ENCODE measurements around the gene DENND2A.
A peak's percentile ranks its signal among the peaks of the same experiment; 100 is the strongest.

Gene DENND2A

DNA sequence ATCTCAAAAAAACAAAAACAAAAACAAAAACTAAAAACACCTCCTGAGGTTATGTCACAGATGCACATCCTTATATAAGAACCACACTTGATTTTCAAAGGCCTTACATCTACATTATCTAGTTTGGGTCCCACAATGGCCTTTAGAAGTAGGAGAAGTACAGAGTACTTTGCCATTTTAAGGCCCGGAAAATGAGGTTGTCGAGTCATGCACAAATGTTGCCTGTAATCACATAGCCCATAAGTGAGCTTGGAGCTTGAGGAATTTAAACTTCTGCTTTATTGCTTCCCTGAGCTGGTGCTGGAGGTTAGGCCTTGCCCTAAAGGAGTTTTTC is 151.6 kb downstream of the DENND2A start:
- no peak for DNase-seq

DNA sequence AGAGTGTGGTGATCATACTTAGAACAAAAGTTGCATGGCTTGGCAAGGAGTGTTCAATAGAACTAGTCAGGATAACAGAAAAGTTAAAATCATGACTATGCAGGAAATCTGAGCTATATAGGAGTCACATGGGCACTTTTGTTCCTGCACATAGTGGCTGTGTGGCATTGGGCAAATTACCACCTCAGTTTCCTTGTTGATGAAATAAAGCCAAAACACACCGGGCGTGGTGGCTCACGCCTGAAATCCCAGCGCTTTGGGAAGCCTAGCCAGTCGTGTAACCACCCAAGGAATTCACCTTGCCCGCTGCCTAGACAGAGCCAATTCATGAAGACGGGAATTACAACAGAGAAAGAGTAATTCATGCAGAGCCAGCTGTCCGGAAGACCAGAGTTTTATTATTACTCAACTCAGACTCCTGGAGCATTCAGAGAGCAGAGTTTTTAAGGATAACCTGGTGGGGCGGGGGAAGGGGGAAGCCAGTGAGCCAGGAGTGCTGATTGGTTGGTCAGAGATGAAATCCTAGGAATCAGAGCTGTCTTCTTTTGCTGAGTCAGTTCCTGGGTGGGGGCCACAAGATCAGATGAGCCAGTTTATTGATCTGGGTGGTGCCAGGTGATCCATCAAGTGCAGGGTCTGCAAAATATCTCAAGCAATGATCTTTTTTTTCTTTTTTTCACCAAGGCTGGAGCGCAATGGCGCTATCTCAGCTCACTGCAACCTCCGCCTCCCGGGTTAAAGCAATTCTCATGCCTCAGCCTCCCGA is 154.9 kb downstream of the DENND2A start:
- no peak for DNase-seq

DNA sequence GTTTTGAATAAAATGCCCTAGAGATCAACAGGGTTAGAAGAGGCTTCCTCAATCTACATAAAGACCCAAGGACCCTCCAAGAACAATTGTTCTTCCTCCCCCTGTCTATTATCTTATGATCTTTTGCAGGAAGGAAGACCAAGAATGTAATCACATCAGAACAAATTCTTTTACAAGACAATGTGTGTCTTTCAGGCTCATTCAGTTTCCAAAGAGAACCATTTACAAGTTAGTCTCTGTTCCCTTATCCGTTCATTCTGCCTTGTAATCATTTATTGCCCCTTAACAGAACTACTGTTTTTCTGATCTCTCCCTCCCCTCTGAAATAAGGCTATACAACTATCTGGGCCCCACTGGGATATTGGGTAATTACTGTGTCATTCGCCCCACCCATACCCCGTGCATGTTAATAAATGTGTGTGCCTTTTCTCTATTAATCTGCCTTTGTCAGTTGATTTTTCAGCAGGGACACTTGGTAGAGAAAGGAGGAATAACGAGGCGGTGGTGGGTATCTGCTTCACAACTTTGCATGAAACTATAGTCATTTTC is 155.6 kb downstream of the DENND2A start:
- DNase-seq = no peak

DNA sequence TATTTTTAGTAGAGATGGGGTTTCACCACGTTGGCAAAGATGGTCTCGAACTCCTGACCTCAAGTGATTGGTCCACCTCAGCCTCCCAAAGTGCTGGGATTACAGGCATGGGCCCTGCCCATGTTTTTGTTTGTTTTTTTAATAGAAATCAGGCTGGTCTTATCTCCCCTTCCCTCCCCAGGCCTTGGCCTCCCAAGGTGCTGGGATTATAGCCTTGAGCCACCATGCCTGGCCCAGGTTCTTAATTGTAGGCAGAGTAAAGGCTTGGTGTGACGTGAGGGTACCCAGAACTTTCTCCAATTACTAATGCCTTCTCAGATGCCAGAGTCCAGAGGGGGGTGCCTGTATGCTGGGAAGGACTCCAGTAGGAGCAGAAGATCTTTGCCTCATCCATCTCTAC is 156.1 kb downstream of the DENND2A start:
- no peak for DNase-seq

DNA sequence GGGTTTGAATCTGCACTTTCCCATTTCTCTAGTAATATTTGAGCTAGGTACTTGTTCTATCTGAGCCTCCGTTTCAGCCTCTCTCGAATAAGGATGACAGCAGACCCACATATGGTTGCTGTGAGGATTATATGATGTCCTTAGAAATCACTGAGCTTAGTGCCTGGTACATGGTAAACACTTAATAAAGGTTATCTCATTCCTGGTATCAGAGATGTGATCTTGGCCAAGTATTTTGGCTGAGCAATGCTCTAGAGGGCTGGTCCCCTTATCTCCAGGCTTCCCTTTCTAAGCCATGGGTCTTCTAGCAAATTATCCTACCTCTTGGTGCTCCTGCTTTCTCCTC is 160.9 kb downstream of the DENND2A start:
- DNase-seq = no peak

DNA sequence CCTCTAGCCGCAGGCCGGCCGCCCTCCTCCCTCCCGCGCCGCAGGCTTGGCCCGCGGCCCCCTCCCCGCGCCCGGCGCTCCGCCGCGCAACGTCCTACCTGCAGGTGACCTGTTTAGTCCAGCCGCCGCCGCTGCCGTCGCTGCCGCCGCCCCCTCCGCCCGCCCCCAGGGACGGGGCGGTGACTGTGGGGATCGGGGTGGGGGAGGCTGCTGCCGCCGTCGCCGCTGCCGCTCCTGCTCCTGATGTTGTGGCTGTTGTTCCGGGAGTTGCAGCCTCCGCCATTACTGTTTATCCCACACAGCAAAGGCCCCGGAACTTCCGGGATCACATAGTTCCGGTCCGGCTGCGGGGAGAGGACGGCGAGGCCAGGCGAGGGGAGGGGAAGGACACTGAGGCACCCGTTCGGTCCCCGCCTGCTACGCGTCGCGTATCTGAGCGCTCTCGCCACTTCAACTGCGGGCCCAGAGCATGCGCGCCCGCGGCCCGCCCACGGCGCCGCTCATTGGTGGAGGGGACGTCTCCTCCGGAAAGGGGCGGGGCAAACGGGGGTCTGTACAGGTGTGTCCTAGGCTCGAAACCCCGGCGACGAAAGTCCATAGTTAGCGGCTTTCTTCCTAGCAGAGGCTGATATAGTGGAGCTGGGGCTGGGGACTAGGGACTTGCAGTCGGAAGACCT is 161.4 kb downstream of the DENND2A start, which contains the start of gene MKRN1:
Gene MKRN1 (minus strand): TSS at position 444 of the 677 bp plus-strand sequence. CDS start 161 bp downstream, at position 283.
- peak; percentile 94 for DNase-seq

DNA sequence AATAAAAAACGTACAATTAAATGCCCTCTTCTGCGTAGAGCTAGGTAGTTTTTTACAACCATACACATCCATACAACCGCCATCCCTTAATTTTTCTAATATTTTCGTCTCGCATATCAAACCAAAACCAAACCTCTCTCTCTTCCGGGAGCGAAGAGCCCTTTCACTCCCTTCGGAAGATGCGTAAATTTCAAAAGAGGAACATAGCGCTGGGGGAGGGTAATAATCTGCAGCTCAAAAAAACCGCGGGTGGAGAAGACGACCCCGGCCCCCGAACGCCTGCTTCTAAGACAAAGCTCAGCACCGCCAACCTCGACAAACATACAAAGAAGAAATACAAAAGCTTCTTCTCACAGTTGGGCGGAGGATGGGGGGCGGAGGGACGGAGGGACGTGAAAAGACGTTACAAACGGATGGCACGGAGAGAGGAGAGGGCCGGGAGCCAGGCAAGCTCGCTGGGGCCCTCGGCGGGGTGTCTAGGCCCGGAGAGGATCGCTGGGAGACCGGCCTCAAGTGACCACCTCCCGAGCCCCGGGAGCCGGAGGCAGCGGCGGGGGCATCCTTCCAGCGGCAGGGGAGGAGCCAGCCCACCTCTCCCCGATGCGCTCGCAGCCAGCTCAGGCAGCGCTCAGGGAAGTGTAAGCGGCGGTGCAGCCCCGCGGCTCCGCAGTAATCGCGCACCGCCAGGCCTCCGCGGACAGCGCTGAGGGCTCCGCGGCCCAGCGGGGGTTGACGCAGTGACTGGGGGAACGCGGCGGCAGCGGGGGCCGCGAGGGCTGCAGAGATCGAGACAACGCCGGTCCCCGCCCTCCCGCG is 162.2 kb downstream of the DENND2A start:
- peak; percentile 29 for DNase-seq

DNA sequence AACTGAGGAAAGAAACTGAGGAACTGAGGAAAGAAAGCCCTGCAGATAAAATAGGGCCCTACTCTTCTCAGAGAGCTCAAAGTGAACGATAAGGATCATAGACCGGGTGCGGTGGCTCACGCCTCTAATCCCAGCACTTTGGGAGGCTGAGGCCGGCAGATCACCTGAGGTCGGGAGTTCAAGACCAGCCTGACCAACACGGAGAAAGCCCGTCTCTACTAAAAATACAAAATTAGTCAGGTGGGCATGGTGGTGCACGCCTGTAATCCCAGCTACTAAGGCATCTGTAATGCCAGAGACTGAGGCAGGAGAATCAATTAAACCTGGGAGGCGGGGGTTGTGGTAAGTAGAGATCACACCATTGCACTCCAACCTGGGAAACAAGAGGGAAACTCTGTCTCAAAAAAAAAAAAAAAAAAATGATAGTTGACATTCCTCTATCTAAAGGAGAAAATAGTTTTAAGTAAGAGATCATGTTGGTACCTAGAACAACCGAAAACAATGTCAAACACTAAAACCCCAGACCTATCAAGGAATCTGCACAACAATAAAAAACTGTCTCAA is 163.8 kb downstream of the DENND2A start:
- DNase-seq = no peak

DNA sequence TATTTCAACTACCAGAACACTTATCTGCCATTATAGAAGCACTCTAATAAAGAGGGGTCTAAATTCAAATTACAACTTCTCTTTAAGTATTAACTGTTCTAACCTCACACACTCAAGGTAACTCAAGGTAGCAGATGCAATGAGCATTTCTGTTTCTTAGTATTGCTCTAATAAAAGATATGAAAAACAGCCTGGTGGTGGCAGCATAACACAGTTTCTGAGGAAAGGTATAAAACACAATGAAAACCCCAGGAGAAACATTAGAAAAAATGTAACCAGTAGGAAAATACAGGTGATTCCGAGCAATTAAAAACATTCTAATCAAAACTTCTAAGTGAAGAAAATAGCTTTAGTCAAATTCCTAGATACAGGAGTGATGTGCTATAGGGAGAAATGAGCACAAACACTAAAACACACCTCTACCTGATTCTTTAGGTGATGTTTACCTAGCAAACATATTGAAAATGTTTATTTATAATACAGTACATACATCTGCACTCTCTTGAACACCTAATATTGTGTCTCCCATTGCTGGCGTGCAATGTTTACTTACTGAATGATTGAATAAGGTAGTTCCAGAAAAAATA is 164.8 kb downstream of the DENND2A start:
- peak; percentile 11 for DNase-seq

Data from NCI-H226 (cell line).